ENCODE measurements around the gene MTCL3.

MTCL3 gene

GRCh38 chr6:127452803-127453202 lies 66.3 kb downstream of the MTCL3 start:
- H3K9me3 Mint-ChIP-seq (ENCODE audit: low read depth): no peaks in the 10 kb centered on the region
- TF ChIP-seq, protein P1, sequence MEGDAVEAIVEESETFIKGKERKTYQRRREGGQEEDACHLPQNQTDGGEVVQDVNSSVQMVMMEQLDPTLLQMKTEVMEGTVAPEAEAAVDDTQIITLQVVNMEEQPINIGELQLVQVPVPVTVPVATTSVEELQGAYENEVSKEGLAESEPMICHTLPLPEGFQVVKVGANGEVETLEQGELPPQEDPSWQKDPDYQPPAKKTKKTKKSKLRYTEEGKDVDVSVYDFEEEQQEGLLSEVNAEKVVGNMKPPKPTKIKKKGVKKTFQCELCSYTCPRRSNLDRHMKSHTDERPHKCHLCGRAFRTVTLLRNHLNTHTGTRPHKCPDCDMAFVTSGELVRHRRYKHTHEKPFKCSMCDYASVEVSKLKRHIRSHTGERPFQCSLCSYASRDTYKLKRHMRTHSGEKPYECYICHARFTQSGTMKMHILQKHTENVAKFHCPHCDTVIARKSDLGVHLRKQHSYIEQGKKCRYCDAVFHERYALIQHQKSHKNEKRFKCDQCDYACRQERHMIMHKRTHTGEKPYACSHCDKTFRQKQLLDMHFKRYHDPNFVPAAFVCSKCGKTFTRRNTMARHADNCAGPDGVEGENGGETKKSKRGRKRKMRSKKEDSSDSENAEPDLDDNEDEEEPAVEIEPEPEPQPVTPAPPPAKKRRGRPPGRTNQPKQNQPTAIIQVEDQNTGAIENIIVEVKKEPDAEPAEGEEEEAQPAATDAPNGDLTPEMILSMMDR (IDR thresholded peaks at IDR 0.05): no peak
- H3K36me3 Mint-ChIP-seq (ENCODE audit: low read depth): no peaks in the 10 kb centered on the region
- H3K27ac Mint-ChIP-seq (ENCODE audit: unreplicated experiment): no peak overlapping the region
- no peaks in the 10 kb centered on the region for H3K27me3 Mint-ChIP-seq (ENCODE audit: low read depth)
- no peak overlapping the region for H3K4me3 Mint-ChIP-seq (ENCODE audit: unreplicated experiment)
- H3K4me1 Mint-ChIP-seq (ENCODE audit: low read depth): peaks cover 5% of the 10 kb centered on the region
- no peak for DNase-seq (ENCODE audit: low spot score)

GRCh38 chr6:127451388-127451787 lies 67.7 kb downstream of the MTCL3 start:
- H3K9me3 Mint-ChIP-seq (ENCODE audit: low read depth): no peaks in the 10 kb centered on the region
- TF ChIP-seq, protein P1 (IDR thresholded peaks at IDR 0.05): no peak

GRCh38 chr6:127447780-127448179 lies 71.4 kb downstream of the MTCL3 start:
- Mint-ChIP-seq H3K27me3 (ENCODE audit: low read depth) (no peaks in the 10 kb centered on the region), H3K4me1 (ENCODE audit: low read depth) (no peaks in the 10 kb centered on the region), H3K27ac (ENCODE audit: unreplicated experiment) (no peak overlapping the region), H3K9me3 (ENCODE audit: low read depth) (no peaks in the 10 kb centered on the region), H3K4me3 (ENCODE audit: unreplicated experiment) (no peak overlapping the region), H3K36me3 (ENCODE audit: low read depth) (no peaks in the 10 kb centered on the region)
- DNase-seq (ENCODE audit: low spot score): no peak
- TF ChIP-seq, protein P1 (IDR thresholded peaks at IDR 0.05): no peak

More at GRCh38 chr6:127451388-127451787, 67.7 kb downstream of the MTCL3 start:
- H3K27ac Mint-ChIP-seq (ENCODE audit: unreplicated experiment): no peak overlapping the region
- H3K4me3 Mint-ChIP-seq (ENCODE audit: unreplicated experiment): no peak overlapping the region
- no peaks in the 10 kb centered on the region for H3K27me3 Mint-ChIP-seq (ENCODE audit: low read depth)
- no peaks in the 10 kb centered on the region for H3K36me3 Mint-ChIP-seq (ENCODE audit: low read depth)
- no peak for DNase-seq (ENCODE audit: low spot score)
- no peaks in the 10 kb centered on the region for H3K4me1 Mint-ChIP-seq (ENCODE audit: low read depth)

- no peaks in the 10 kb centered on the region for H3K4me1 Mint-ChIP-seq (ENCODE audit: low read depth)
- H3K4me3 Mint-ChIP-seq (ENCODE audit: unreplicated experiment): no peak overlapping the region
- no peaks in the 10 kb centered on the region for H3K9me3 Mint-ChIP-seq (ENCODE audit: low read depth)
- no peak for DNase-seq (ENCODE audit: low spot score)
- TF ChIP-seq, protein P1 (IDR thresholded peaks at IDR 0.05): no peak
- H3K27ac Mint-ChIP-seq (ENCODE audit: unreplicated experiment): no peak overlapping the region
- no peaks in the 10 kb centered on the region for H3K36me3 Mint-ChIP-seq (ENCODE audit: low read depth)
- no peaks in the 10 kb centered on the region for H3K27me3 Mint-ChIP-seq (ENCODE audit: low read depth)
Observed at GRCh38 chr6:127446356-127446755, 72.8 kb downstream of the MTCL3 start.

- Mint-ChIP-seq H3K4me1 (ENCODE audit: low read depth) (no peaks in the 10 kb centered on the region), H3K36me3 (ENCODE audit: low read depth) (no peaks in the 10 kb centered on the region), H3K27ac (ENCODE audit: unreplicated experiment) (no peak overlapping the region), H3K4me3 (ENCODE audit: unreplicated experiment) (no peak overlapping the region), H3K27me3 (ENCODE audit: low read depth) (no peaks in the 10 kb centered on the region), H3K9me3 (ENCODE audit: low read depth) (no peaks in the 10 kb centered on the region)
- no peak for DNase-seq (ENCODE audit: low spot score)
- TF ChIP-seq, protein P1 (IDR thresholded peaks at IDR 0.05): no peak
Observed at GRCh38 chr6:127441881-127442280, 77.3 kb downstream of the MTCL3 start.
